DOHH2 (cell line): ENCODE results near the gene EGFLAM.

ENCODE experiments used
- H3F3A ChIP-seq: fragments of 200-600 bp; sonication (generic), shearing (Covaris generic); 2 replicates; pipeline ENCODE4 v1.6.0; 2016; ENCODE audit warnings: antibody characterized with exemption, mild to moderate bottlenecking; ENCODE audit not compliant: control insufficient read depth, insufficient read depth
- H3K27ac ChIP-seq: fragments of 200-600 bp; sonication (generic); 2 replicates; pipeline ENCODE4 v1.5.1; 2014; ENCODE audit warnings: low read depth, mild to moderate bottlenecking, low read length, moderate library complexity
- H3K27me3 ChIP-seq: fragments of 200-600 bp; sonication (generic); 2 replicates; pipeline ENCODE4 v1.6.1; 2014; ENCODE audit warnings: mild to moderate bottlenecking, low read length, mixed read lengths; ENCODE audit not compliant: control insufficient read depth
- H3K36me3 ChIP-seq: fragments of 200-600 bp; sonication (generic); 2 replicates; pipeline ENCODE4 v1.6.1; 2014; ENCODE audit warnings: mild to moderate bottlenecking, low read length, moderate library complexity, mixed read lengths; ENCODE audit not compliant: control insufficient read depth
- H3K4me1 ChIP-seq: fragments of 200-600 bp; sonication (generic); 2 replicates; pipeline ENCODE4 v1.6.1; 2014; ENCODE audit warnings: mild to moderate bottlenecking, low read length, mixed read lengths; ENCODE audit not compliant: control insufficient read depth
- H3K4me2 ChIP-seq: fragments of 200-600 bp; sonication (generic); 2 replicates; pipeline ENCODE4 v1.6.0; 2014; ENCODE audit warnings: mild to moderate bottlenecking, low read length, moderate library complexity
- H3K4me3 ChIP-seq: fragments of 200-600 bp; sonication (generic); 2 replicates; pipeline ENCODE4 v1.5.1; 2014; ENCODE audit warnings: mild to moderate bottlenecking, low read length, mixed read lengths
- H3K79me2 ChIP-seq: fragments of 200-600 bp; sonication (generic); 2 replicates; pipeline ENCODE4 v1.6.1; 2014; ENCODE audit warnings: mild to moderate bottlenecking, low read length, mixed read lengths; ENCODE audit not compliant: control insufficient read depth
- H3K9me2 ChIP-seq: fragments of 200-600 bp; sonication (generic); replicated peaks from 2 replicates; pipeline ENCODE4 v1.6.1; 2014; ENCODE audit warnings: mild to moderate bottlenecking, low read length, mixed read lengths; ENCODE audit not compliant: control insufficient read depth
- H3K9me3 ChIP-seq: fragments of 200-600 bp; sonication (generic); 2 replicates; pipeline ENCODE4 v1.6.1; 2014; ENCODE audit warnings: antibody characterized with exemption, low read length, mixed read lengths; ENCODE audit not compliant: control insufficient read depth, insufficient read depth
- H4K20me1 ChIP-seq: fragments of 200-600 bp; sonication (generic); 2 replicates; pipeline ENCODE4 v1.6.0; 2014; ENCODE audit warnings: low read depth, mild to moderate bottlenecking, antibody characterized with exemption, low read length, moderate library complexity; ENCODE audit not compliant: control insufficient read depth, insufficient read depth
- CTCF ChIP-seq: fragments of 200-600 bp; sonication (generic); IDR thresholded peaks from one replicate; pipeline ENCODE4 v1.5.1; 2014; ENCODE audit warnings: antibody characterized with exemption, mild to moderate bottlenecking, low read depth, low read length; ENCODE audit not compliant: poor library complexity, severe bottlenecking
- EZH2phosphoT487 ChIP-seq: fragments of 200-600 bp; sonication (generic); IDR thresholded peaks from 2 replicates; pipeline ENCODE4 v1.6.1; 2017; ENCODE audit warnings: borderline replicate concordance, mild to moderate bottlenecking, antibody characterized with exemption, low read length, moderate library complexity, mixed read lengths

EGFLAM gene

GRCh38 chr5:38448568-38449350, 190.4 kb downstream of the EGFLAM start:
- no peak for TF ChIP-seq CTCF
- TF ChIP-seq EZH2phosphoT487: no peak

GRCh38 chr5:38450627-38451026, 192.3 kb downstream of the EGFLAM start:
- Histone ChIP-seq H3K27ac (no peak overlapping the region), H3K4me2 (no peak overlapping the region), H3K79me2 (no peaks in the 10 kb centered on the region), H3F3A (no peaks in the 10 kb centered on the region), H3K9me3 (no peaks in the 10 kb centered on the region), H3K4me1 (peaks cover 14% of the 10 kb centered on the region), H3K27me3 (peaks cover 69% of the 10 kb centered on the region), H3K4me3 (no peak overlapping the region), H4K20me1 (peaks cover 7% of the 10 kb centered on the region; the same call in 1 of the 2 replicates), H3K9me2 (no peaks in the 10 kb centered on the region), H3K36me3 (no peaks in the 10 kb centered on the region)
- TF ChIP-seq CTCF (no peak), EZH2phosphoT487 (no peak)

More at GRCh38 chr5:38448568-38449350, 190.4 kb downstream of the EGFLAM start:
- no peaks in the 10 kb centered on the region for H3K9me3 ChIP-seq
- peaks cover 11% of the 10 kb centered on the region for H3K4me1 ChIP-seq
- no peak overlapping the region for H3K27ac ChIP-seq
- H3K36me3 ChIP-seq: no peaks in the 10 kb centered on the region
- no peak overlapping the region for H3K4me3 ChIP-seq
- no peaks in the 10 kb centered on the region for H3K79me2 ChIP-seq
- no peaks in the 10 kb centered on the region for H3K9me2 ChIP-seq
- H4K20me1 ChIP-seq: 0 out of 2 replicates have a peak, but pooled peaks cover 4% of the 10 kb centered on the region
- H3K27me3 ChIP-seq: peaks cover 57% of the 10 kb centered on the region
- no peaks in the 10 kb centered on the region for H3F3A ChIP-seq
- H3K4me2 ChIP-seq: no peak overlapping the region

GRCh38 chr5:38451074-38451725, 192.8 kb downstream of the EGFLAM start:
- Histone ChIP-seq H3K9me3 (no peaks in the 10 kb centered on the region), H3K27me3 (peaks cover 74% of the 10 kb centered on the region), H3K9me2 (no peaks in the 10 kb centered on the region), H3K79me2 (no peaks in the 10 kb centered on the region), H3K4me2 (no peak overlapping the region), H3F3A (no peaks in the 10 kb centered on the region), H3K36me3 (no peaks in the 10 kb centered on the region), H4K20me1 (peaks cover 7% of the 10 kb centered on the region; the same call in 1 of the 2 replicates), H3K4me3 (no peak overlapping the region), H3K4me1 (peaks cover 14% of the 10 kb centered on the region), H3K27ac (no peak overlapping the region)
- TF ChIP-seq CTCF (no peak), EZH2phosphoT487 (no peak)
